Measurements from ENCODE around the gene KRTAP2-2.

DNA sequence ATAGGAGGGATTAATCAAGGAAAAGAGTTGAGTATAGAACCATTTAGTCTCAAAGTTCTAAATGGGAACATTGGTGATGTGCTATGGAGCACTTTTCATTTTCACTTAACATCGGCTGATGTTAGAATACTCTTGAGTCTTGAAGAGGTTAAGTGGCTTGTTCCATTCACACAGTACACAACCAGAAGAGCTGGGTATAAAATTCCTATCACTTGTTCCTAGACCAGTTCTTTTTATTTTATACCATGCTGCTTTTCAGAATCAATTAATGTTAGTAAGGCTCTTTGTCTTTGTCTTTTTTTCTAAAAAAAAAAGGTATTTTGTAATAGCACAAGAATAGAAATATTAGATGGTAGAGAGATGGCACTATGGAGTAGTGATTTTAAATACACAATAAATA is 12.1 kb downstream of the KRTAP2-2 start:
- TF ChIP-seq GATA2 (IDR thresholded peaks at IDR 0.05; ENCODE audit: low read depth, low read length) (no peak), GATA3 (IDR thresholded peaks at IDR 0.05; ENCODE audit: low read depth, low read length) (no peak)
